WERI-Rb-1 (cell line): ENCODE data around the gene HAUS6.
A peak's percentile ranks its signal among the peaks of the same experiment; 100 is the strongest.

ENCODE experiments used
- DNase-seq: peaks from one replicate; pipeline ENCODE4 v3.0.0-alpha.2; 2020
- H3K27ac ChIP-seq: fragments of 250-450 bp; sonication (Bioruptor Pico); 2 replicates; pipeline ENCODE4 v1.5.1; 2020; ENCODE audit warnings: mild to moderate bottlenecking, moderate library complexity
- H3K27me3 ChIP-seq: fragments of 250-450 bp; sonication (Bioruptor Pico); 2 replicates; pipeline ENCODE4 v1.5.1; 2021; ENCODE audit warnings: mild to moderate bottlenecking, low read depth, moderate library complexity; ENCODE audit not compliant: insufficient read depth, severe bottlenecking
- H3K36me3 ChIP-seq: fragments of 250-450 bp; sonication (Bioruptor Pico); 2 replicates; pipeline ENCODE4 v1.5.1; 2020; ENCODE audit warnings: mild to moderate bottlenecking, moderate library complexity
- H3K4me3 ChIP-seq: 2 replicates; pipeline ENCODE4 v1.5.1; 2011; ENCODE audit warnings: low read depth, mild to moderate bottlenecking, control low read depth, low read length
- H3K9me3 ChIP-seq: fragments of 250-450 bp; sonication (Bioruptor Pico); 2 replicates; pipeline ENCODE4 v1.5.1; 2021; ENCODE audit warnings: mild to moderate bottlenecking, moderate library complexity; ENCODE audit not compliant: severe bottlenecking
- CTCF ChIP-seq: IDR thresholded peaks from 2 replicates; pipeline ENCODE4 v1.5.1; 2011; ENCODE audit warnings: low read depth, mild to moderate bottlenecking, control low read depth, inconsistent platforms, low read length

Gene HAUS6

GRCh38 chr9:19085295-19085694 is 17.4 kb downstream of the HAUS6 start:
- Histone ChIP-seq H3K27ac (no peak overlapping the region), H3K36me3 (peaks cover 76% of the 10 kb centered on the region), H3K9me3 (no peaks in the 10 kb centered on the region), H3K4me3 (no peak overlapping the region), H3K27me3 (no peaks in the 10 kb centered on the region)
- no peak for DNase-seq
- TF ChIP-seq CTCF, result peak; percentile 30; the same call in 1 of the 2 replicates

GRCh38 chr9:19074836-19075235 is 27.9 kb downstream of the HAUS6 start:
- Histone ChIP-seq H3K4me3 (no peak overlapping the region), H3K27me3 (no peaks in the 10 kb centered on the region), H3K9me3 (no peaks in the 10 kb centered on the region), H3K36me3 (peaks cover 64% of the 10 kb centered on the region), H3K27ac (no peak overlapping the region)
- DNase-seq, result no peak
- TF ChIP-seq CTCF, result no peak

GRCh38 chr9:19074229-19074628 is 28.5 kb downstream of the HAUS6 start:
- H3K27me3 ChIP-seq, result no peaks in the 10 kb centered on the region
- H3K9me3 ChIP-seq, result no peaks in the 10 kb centered on the region
- H3K27ac ChIP-seq, result no peak overlapping the region
- DNase-seq, result no peak
- no peak for TF ChIP-seq CTCF
- H3K4me3 ChIP-seq, result no peak overlapping the region
- H3K36me3 ChIP-seq, result peaks cover 64% of the 10 kb centered on the region

- Histone ChIP-seq H3K9me3 (no peaks in the 10 kb centered on the region), H3K36me3 (peaks cover 50% of the 10 kb centered on the region), H3K27ac (no peak overlapping the region), H3K27me3 (no peaks in the 10 kb centered on the region), H3K4me3 (no peak overlapping the region)
- no peak for DNase-seq
- no peak for TF ChIP-seq CTCF
Observed at GRCh38 chr9:19057033-19057432, 45.7 kb downstream of the HAUS6 start.

- peaks cover 6% of the 10 kb centered on the region; the same call in 1 of the 2 replicates for H3K36me3 ChIP-seq
- no peak for DNase-seq
- no peak for TF ChIP-seq CTCF
- no peaks in the 10 kb centered on the region for H3K9me3 ChIP-seq
- no peak overlapping the region for H3K27ac ChIP-seq
- H3K27me3 ChIP-seq, result no peaks in the 10 kb centered on the region
- H3K4me3 ChIP-seq, result peak overlapping the region; percentile 69
Observed at GRCh38 chr9:19050637-19051591, 51.8 kb downstream of the HAUS6 start.
